ENCODE data around the gene KLF2. TPM values are rescaled to one million over a fixed set of nuclear protein-coding genes. Genes with fewer than 3 reads are reported as not detected.

Gene KLF2
- total and polyA plus RNA-seq, 9 donors = 48.3 to 399 (median 96.4) TPM

DNA sequence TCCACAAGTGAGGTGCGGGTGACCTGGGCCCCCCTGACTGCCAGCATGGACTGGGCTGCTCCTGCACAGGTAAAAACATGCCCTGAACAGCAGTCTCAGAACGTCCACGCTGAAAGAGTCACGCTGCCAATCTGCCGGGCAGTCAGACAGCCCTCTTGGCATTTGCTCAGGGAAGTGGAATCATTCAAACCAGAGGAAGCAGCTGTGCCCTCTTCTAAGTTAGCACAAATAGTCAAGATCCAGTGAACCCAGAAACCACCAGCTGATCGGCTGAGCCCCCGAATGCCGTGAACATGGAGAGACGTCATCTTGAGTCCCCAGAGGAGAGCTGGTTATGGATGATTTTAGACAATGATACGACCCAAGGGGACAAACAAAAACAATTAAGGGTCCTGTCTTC is 34.4 kb downstream of the KLF2 start:
- Histone ChIP-seq H3K27ac (no peak overlapping the region), H3K27me3 (no peaks in the 10 kb centered on the region), H3K36me3 (no peaks in the 10 kb centered on the region), H3K4me3 (no peak overlapping the region), H3K4me1 (ENCODE audit: insufficient read depth) (peaks cover 13% of the 10 kb centered on the region), H3K9me3 (no peaks in the 10 kb centered on the region)
- no peak for DNase-seq
- intact Hi-C loops (cut with DNase I) = no loop called here
- TF ChIP-seq, protein P1, sequence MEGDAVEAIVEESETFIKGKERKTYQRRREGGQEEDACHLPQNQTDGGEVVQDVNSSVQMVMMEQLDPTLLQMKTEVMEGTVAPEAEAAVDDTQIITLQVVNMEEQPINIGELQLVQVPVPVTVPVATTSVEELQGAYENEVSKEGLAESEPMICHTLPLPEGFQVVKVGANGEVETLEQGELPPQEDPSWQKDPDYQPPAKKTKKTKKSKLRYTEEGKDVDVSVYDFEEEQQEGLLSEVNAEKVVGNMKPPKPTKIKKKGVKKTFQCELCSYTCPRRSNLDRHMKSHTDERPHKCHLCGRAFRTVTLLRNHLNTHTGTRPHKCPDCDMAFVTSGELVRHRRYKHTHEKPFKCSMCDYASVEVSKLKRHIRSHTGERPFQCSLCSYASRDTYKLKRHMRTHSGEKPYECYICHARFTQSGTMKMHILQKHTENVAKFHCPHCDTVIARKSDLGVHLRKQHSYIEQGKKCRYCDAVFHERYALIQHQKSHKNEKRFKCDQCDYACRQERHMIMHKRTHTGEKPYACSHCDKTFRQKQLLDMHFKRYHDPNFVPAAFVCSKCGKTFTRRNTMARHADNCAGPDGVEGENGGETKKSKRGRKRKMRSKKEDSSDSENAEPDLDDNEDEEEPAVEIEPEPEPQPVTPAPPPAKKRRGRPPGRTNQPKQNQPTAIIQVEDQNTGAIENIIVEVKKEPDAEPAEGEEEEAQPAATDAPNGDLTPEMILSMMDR (IDR thresholded peaks at IDR 0.05) = no peak
- TF ChIP-seq EP300 (IDR thresholded peaks at IDR 0.05) (no peak), POLR2A (IDR thresholded peaks at IDR 0.05) (no peak)
- WGBS, 3 donors = 86 to 92% (median 92%) methylated on average over 10 of the region's 10 CpGs

DNA sequence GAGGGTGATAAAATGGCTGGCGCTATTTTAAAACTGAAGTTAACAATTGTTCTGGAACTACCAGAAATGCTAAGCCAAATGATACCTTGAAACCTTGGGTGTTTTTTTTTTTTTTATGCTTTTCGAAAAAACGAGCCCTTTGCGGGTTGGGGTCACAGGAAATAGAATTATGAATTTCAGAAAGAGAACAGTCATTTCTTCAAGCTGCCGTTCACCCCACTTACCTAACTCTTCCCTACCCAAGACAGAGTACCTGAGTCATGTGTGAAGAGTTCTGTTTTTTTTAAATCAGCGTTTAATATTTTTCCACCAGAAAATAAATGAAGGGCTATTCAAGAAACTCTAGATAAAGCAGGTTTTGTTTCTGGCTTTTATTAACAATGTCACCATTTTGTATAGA is 35.3 kb downstream of the KLF2 start:
- TF ChIP-seq POLR2A (IDR thresholded peaks at IDR 0.05) = no peak
- TF ChIP-seq, protein P1 (IDR thresholded peaks at IDR 0.05) = no peak
- Histone ChIP-seq H3K4me1 (ENCODE audit: insufficient read depth) (peaks cover 13% of the 10 kb centered on the region), H3K27me3 (no peaks in the 10 kb centered on the region), H3K9me3 (no peaks in the 10 kb centered on the region), H3K4me3 (no peak overlapping the region), H3K36me3 (no peaks in the 10 kb centered on the region), H3K27ac (no peak overlapping the region)
- intact Hi-C loops (cut with DNase I) = no loop called here
- WGBS, 3 donors = 90 to 93% (median 92%) methylated on average over 6 of the region's 6 CpGs
- DNase-seq = no peak

DNA sequence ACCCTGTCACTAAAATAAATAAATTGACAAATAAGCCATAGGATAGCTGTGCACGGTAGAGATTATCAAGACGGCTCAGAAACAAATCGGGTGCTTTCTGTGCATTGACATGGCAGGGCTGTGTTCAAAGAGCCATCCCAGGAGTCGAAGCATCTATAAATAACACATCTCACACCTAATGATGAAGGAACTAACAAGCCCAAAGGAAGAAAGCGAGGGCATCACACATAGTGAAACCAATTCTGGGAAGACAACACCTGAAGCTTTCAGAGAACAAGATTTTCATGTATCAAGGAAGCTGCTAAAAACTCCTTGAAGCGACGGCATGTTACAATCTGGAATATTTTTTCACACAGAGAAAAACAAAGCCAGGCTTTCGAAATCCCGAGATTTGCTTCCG is 36.1 kb downstream of the KLF2 start:
- no peak for DNase-seq
- H3K4me1 ChIP-seq (ENCODE audit: insufficient read depth) = peaks cover 7% of the 10 kb centered on the region
- no peaks in the 10 kb centered on the region for H3K27me3 ChIP-seq
- no peak for TF ChIP-seq POLR2A (IDR thresholded peaks at IDR 0.05)
- TF ChIP-seq, protein P1 (IDR thresholded peaks at IDR 0.05) = no peak
- no peak for TF ChIP-seq EP300 (IDR thresholded peaks at IDR 0.05)
- peak overlapping the region in 1 of 2 donors; percentile 29 for H3K27ac ChIP-seq
- no peaks in the 10 kb centered on the region for H3K36me3 ChIP-seq
- intact Hi-C loops (cut with DNase I) = no loop called here
- WGBS, 3 donors = 47 to 68% (median 57%) methylated on average over 10 of the region's 10 CpGs
- no peak overlapping the region for H3K4me3 ChIP-seq
- H3K9me3 ChIP-seq = no peaks in the 10 kb centered on the region

DNA sequence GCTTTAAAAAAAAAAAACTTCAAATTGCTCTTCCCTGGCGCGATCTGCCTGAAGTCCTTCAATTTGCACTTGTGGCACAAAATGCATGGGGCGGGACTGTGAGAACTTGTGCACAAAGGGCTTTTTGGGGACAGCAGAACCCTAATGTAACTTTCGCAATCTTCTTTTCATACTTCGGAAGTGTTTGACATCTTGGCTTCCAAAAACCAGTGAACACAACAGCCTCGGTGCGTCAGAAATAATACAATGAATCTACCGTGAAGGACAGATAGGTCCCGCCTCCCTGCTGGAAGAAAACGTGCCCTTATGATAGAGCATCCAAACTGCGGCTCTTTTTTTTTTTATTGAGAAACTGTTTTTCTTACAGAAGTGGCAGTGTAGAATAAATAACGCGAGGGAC is 36.6 kb downstream of the KLF2 start:
- DNase-seq = no peak
- Histone ChIP-seq H3K36me3 (no peaks in the 10 kb centered on the region), H3K4me3 (no peak overlapping the region), H3K27me3 (no peaks in the 10 kb centered on the region), H3K4me1 (ENCODE audit: insufficient read depth) (peaks cover 8% of the 10 kb centered on the region), H3K27ac (peak overlapping the region in 1 of 2 donors; percentile 29), H3K9me3 (no peaks in the 10 kb centered on the region)
- 40 to 56% (median 47%) methylated on average over 13 of the region's 13 CpGs for WGBS, 3 donors
- no peak for TF ChIP-seq POLR2A (IDR thresholded peaks at IDR 0.05)
- TF ChIP-seq, protein P1 (IDR thresholded peaks at IDR 0.05) = no peak
- no peak for TF ChIP-seq EP300 (IDR thresholded peaks at IDR 0.05)
- intact Hi-C loops (cut with DNase I) = no loop called here
